ENCODE data around the gene EIF4E2.

The EIF4E2 gene

GRCh38 chr2:232597362-232598079 lies 47.0 kb downstream of the EIF4E2 start:
- DNase-seq (ENCODE audit: low read depth), result no peak

- DNase-seq (ENCODE audit: low read depth), result no peak
These were observed 47.8 kb downstream of the EIF4E2 start for GRCh38 chr2:232598293-232598692.

DNA sequence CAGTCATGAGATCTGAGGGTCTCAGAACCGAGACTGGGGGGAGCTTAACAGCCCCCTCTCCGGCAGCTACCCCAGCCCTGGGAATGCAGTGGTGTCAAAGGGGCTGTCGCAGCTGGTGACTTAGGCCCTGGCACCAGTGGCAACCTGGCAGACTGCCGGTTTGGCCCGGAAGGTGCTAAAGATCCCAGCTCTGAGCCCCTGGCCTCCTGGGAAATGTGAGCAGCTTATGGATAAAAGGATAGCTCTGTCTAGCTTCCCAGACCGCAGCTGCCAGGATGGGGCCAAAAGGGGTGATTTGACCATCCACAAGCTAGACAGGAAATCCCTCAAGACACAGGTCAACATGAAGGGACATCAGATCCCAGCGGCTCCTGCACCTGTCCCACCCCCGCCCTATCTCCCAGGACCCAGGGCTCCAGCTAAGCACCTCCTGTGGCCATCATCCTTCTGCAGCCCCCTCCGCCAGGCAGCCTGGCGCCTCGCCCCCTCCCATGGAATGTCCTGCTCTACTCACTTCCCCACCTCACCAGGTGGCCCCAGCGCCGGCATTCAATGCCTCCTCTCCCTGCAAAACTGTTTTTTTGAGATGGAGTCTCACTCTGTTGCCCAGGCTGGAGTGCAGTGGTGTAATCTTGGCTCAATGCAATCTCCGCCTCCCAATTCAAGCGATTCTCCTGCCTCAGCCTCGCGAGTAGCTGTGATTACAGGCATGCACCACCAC lies 49.7 kb downstream of the EIF4E2 start:
- no peak for DNase-seq (ENCODE audit: low read depth)

GRCh38 chr2:232603283-232603682 lies 52.8 kb downstream of the EIF4E2 start:
- no peak for DNase-seq (ENCODE audit: low read depth)

DNA sequence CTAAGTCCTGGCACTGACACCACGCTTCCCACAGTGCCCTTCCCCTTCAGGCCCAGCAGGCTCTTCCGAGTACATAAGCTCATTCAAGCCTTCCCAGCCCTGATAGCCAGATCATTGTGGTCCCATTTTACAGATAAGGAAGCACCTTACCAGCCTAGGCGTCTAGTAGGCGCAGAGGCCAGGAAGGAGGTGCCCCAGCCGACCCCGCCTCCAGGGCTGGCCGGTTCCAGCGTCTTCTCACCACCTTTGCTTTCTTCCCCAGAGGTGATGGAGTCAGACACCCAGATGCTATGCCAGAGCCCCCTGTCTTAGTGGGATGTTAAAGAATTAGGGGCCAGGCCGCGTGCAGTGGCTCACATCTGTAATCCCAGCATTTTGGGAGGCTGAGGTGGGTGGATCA lies 54.0 kb downstream of the EIF4E2 start:
- DNase-seq (ENCODE audit: low read depth), result no peak

- DNase-seq (ENCODE audit: low read depth), result no peak
These were observed 56.5 kb downstream of the EIF4E2 start for GRCh38 chr2:232607011-232607410.

DNA sequence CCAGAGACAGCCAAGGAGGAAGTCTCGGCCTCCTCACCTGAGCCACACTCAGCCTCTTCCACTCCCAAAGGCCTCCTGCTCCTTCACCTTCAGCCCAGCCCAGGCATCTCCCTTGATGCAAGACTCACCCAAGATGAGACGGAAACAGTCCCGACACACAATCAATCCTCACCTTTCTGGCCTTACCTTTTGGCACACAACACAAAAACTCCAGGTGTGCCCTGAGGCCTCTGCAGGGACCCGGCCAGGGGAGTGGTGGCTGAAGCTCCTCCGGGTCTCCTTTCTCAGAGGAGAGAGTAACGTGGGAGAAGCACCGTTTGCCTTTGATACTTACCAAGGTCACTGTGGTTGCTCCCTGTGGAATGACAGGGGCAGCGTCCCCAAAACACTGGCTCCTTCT lies 59.1 kb downstream of the EIF4E2 start:
- no peak for DNase-seq (ENCODE audit: low read depth)

GRCh38 chr2:232610081-232610480 lies 59.6 kb downstream of the EIF4E2 start:
- no peak for DNase-seq (ENCODE audit: low read depth)

DNA sequence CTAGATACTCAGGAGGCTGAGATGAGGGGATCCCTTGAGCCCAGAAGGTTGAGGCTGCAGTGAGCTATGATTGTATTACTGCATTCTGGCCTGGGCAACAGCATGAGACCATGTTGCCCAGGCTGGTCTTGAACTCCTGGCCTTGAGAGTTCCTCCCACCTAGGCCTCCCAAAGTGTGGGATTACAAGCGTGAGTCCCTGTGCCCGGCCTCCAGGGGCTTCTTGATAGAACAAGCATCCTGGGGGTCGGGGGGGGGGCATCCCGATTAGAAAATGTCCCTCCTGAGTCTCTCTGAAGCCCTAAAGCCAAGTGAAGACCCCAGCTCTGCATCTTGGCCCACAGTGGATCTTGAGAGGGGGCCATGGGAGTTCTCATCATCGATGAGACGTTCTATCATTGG lies 60.6 kb downstream of the EIF4E2 start:
- no peak for DNase-seq (ENCODE audit: low read depth)

- peak; percentile 57 for DNase-seq (ENCODE audit: low read depth)
These were observed 61.2 kb downstream of the EIF4E2 start for GRCh38 chr2:232611559-232612218.

- no peak for DNase-seq (ENCODE audit: low read depth)
These were observed 63.1 kb downstream of the EIF4E2 start for GRCh38 chr2:232613538-232614134.

- DNase-seq (ENCODE audit: low read depth), result no peak
These were observed 64.8 kb downstream of the EIF4E2 start for GRCh38 chr2:232615339-232615738.
